Muscle layer of colon (tissue), 2 donors: ENCODE measurements around the gene CPLANE1.
"Not testable (repeated sequence)": the region's sequence is repeated elsewhere in the genome, so short reads cannot be mapped to it uniquely, and the experiment has no call there.

Experiments
- H3K27ac ChIP-seq: one replicate; pipeline ENCODE4 v1.7.0; 2013; ENCODE audit warnings: low read depth, mild to moderate bottlenecking, low read length, moderate library complexity
- H3K27me3 ChIP-seq, 2 donors: one replicate each; pipeline ENCODE4 v1.7.0; 2013; ENCODE audit warnings: low read length in 2 of 2, mild to moderate bottlenecking in 2 of 2; ENCODE audit not compliant: insufficient read depth in 2 of 2, control insufficient read depth in 1 of 2
- H3K36me3 ChIP-seq: one replicate; pipeline ENCODE4 v1.7.0; 2013; ENCODE audit warnings: mild to moderate bottlenecking, low read length; ENCODE audit not compliant: insufficient read depth
- H3K4me1 ChIP-seq: one replicate; pipeline ENCODE4 v1.7.0; 2013; ENCODE audit warnings: mild to moderate bottlenecking, low read length; ENCODE audit not compliant: insufficient read depth
- H3K4me3 ChIP-seq, 2 donors: one replicate each; pipeline ENCODE4 v1.7.0; 2013; ENCODE audit warnings: low read length in 2 of 2, low read depth in 1 of 2, mild to moderate bottlenecking in 1 of 2, moderate library complexity in 1 of 2
- H3K9ac ChIP-seq: one replicate; pipeline ENCODE4 v1.7.0; 2013; ENCODE audit warnings: low read length
- H3K9me3 ChIP-seq: one replicate; pipeline ENCODE4 v1.7.0; 2013; ENCODE audit warnings: mild to moderate bottlenecking, low read length
- donor health status: abdominal sarcoma.
- donor health status: Adenocarcinoma of cecum.

Gene CPLANE1

DNA sequence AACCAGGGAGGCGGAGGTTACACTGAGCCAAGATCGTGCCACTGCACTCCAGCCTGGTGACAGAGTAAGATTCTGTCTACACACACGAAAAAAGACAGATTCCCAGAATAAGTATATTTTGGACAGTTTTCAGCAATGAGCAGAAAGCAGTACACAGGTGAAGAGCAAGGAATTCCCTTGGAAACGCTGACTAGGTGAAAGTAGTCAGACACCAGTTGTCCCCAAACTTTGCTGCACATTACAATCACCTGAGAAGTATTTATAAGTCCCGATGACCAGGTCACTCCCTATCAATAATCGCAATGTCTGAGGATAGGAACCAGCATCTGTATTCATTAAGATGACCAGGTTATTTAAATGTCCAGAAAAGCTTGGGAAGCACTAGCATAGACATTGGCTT lies 78.3 kb downstream of the CPLANE1 start:
- H3K36me3 ChIP-seq = peaks cover 71% of the 10 kb centered on the region
- no peaks in the 10 kb centered on the region for H3K9me3 ChIP-seq
- no peaks in the 10 kb centered on the region for H3K4me1 ChIP-seq
- no peak overlapping the region for H3K4me3 ChIP-seq
- H3K27me3 ChIP-seq = no peaks in the 10 kb centered on the region
- no peak overlapping the region for H3K27ac ChIP-seq
- H3K9ac ChIP-seq = no peak overlapping the region

DNA sequence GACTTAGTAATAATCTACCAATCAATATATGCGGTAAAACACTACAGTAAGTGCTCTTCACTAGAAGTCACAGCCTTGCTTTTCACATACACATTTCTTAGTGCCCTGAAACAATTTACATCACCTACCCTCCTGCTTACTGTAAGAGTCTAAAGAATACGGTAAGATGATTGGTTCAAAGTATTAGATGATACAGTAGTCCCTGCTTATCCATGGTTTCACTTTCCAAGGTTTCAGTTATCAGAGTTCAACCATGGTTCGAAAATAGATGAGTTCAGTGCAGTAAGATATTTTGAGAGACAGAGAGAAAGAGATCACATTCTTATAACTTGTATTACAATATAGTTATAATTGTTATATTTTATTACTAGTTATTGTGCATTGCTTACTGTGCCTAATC lies 83.0 kb downstream of the CPLANE1 start:
- Histone ChIP-seq H3K36me3 (peaks cover 40% of the 10 kb centered on the region), H3K27me3 (no peaks in the 10 kb centered on the region), H3K9ac (no peak overlapping the region), H3K27ac (no peak overlapping the region), H3K9me3 (no peaks in the 10 kb centered on the region), H3K4me1 (no peaks in the 10 kb centered on the region), H3K4me3 (no peak overlapping the region)

DNA sequence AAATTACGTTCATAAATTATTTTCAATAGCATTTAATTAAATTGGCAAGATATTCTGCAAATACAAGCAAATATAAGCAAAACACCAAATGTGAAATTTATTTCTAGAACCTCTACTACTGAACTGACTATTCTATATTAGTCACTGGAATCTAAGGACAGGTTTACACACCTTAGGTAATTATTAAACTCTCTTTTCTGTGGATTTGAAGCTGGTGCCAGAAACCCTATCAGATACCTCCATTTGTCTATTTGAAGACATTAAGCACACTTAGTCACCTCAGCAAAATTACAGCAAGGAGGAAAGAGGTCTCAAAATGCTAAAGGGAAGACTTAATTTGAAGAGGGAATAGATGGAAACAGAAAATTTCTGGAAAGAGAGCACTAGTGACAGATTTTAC lies 83.4 kb downstream of the CPLANE1 start:
- no peak overlapping the region for H3K9ac ChIP-seq
- no peaks in the 10 kb centered on the region for H3K9me3 ChIP-seq
- H3K27me3 ChIP-seq = no peaks in the 10 kb centered on the region
- H3K4me3 ChIP-seq = no peak overlapping the region
- H3K4me1 ChIP-seq = no peaks in the 10 kb centered on the region
- peaks cover 36% of the 10 kb centered on the region for H3K36me3 ChIP-seq
- H3K27ac ChIP-seq = no peak overlapping the region

DNA sequence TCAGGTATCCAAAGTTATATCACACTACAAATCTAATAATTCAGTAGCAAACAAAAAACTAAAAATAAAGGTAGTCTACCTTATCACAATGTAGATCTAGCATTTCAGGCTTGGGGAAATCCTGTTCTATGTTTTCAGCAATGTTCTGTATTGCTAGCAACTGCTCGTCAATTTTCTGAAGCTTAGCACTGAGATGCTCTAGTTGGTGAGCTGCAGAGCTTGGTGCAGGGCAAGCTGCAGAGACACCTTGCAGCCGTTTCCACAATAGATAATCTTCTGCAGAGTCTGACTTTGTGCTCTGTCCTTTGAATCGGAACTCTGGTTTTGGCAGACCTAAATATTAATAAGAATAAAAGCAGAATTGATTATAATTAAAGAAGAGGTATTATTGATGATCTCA lies 95.5 kb downstream of the CPLANE1 start:
- Histone ChIP-seq H3K9me3 (no peaks in the 10 kb centered on the region), H3K27me3 (no peaks in the 10 kb centered on the region), H3K36me3 (peaks cover 48% of the 10 kb centered on the region), H3K27ac (no peak overlapping the region), H3K9ac (no peak overlapping the region), H3K4me3 (no peak overlapping the region), H3K4me1 (no peaks in the 10 kb centered on the region)

DNA sequence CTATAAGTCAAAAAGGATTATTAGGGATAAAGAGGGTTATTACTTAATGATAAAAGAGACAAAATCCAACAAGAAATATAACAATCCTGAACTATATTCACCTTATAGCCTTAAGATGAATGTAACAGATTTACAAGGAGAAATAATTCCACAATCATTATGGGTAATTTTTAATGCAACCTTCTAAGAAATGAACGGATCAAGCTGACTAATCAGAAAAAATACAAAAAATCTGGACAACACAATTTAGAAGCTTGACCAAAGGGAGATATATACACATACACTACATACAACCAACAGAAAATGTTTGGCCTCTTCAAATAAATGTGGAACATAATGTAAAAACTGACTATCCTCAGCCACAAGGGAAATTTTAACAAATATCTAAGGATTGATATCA lies 102.3 kb downstream of the CPLANE1 start:
- no peak overlapping the region for H3K4me3 ChIP-seq
- H3K27me3 ChIP-seq = no peaks in the 10 kb centered on the region
- H3K4me1 ChIP-seq = no peaks in the 10 kb centered on the region
- H3K36me3 ChIP-seq = peaks cover 15% of the 10 kb centered on the region
- no peak overlapping the region for H3K9ac ChIP-seq
- H3K27ac ChIP-seq = no peak overlapping the region
- H3K9me3 ChIP-seq = no peaks in the 10 kb centered on the region

DNA sequence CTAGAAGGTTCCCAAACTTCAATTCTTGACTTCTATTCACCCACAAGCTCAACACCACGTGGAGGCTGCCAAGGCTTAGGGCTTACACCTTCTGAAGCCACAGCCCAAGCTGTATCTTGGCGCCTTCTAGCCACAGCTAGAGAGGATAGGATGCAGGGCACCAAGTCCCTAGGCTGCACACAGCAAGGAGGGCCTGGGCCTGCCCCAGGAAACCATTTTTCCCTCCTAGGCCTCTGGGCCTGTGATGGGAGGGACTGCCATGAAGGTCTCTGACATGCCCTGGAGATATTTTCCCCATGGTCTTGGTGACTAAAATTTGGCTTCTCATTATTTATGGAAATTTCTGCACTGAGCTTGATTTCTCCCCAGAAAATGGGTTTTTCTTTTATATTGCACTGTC lies 112.5 kb downstream of the CPLANE1 start:
- Histone ChIP-seq H3K9me3 (no peaks in the 10 kb centered on the region), H3K27ac (no peak overlapping the region), H3K9ac (no peak overlapping the region), H3K36me3 (peaks cover 32% of the 10 kb centered on the region), H3K4me1 (no peaks in the 10 kb centered on the region), H3K27me3 (no peaks in the 10 kb centered on the region), H3K4me3 (no peak overlapping the region)

DNA sequence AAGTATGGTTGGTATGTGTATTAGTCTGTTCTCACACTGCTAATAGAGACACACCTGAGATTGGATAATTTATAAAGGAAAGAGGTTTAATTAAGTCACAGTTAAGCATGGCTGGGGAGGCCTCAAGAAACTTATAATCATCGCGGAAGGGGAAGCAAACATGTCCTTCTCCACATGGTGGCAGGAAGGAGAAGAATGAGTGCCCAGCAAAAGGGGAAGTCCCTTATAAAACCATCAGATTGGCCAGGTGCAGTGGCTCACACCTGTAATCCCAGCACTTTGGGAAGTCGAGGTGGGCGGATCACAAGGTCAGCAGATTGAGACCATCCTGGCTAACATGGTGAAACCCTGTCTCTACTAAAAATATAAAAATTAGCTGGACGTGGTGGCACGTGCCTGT lies 113.9 kb downstream of the CPLANE1 start:
- not testable (repeated sequence) for H3K4me3 ChIP-seq, H3K27me3 ChIP-seq, H3K4me1 ChIP-seq, H3K27ac ChIP-seq, H3K9ac ChIP-seq, H3K9me3 ChIP-seq
- H3K36me3 ChIP-seq = peaks cover 21% of the 10 kb centered on the region

DNA sequence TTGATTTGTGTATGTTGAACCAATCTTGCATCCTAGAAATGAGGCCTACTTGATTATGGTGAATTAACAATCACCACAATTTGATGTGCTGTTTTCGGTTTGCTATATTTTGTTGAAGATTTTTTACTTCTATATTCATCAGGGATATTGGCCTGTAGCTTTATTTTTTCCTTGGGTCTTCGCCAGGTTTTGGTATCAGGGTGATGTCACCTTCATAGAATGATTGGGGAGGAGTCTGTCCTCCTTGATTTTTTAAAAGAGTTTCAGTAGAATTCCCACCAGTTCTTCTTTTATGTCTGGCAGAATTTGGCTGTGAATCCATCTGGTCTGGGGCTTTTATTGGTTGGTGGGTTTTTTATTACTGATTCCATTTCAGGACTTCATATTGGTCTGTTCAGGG lies 115.2 kb downstream of the CPLANE1 start:
- Histone ChIP-seq H3K36me3 (peaks cover 21% of the 10 kb centered on the region), H3K4me1 (no peaks in the 10 kb centered on the region), H3K4me3 (no peak overlapping the region), H3K9ac (no peak overlapping the region), H3K9me3 (no peaks in the 10 kb centered on the region), H3K27me3 (no peaks in the 10 kb centered on the region), H3K27ac (no peak overlapping the region)

DNA sequence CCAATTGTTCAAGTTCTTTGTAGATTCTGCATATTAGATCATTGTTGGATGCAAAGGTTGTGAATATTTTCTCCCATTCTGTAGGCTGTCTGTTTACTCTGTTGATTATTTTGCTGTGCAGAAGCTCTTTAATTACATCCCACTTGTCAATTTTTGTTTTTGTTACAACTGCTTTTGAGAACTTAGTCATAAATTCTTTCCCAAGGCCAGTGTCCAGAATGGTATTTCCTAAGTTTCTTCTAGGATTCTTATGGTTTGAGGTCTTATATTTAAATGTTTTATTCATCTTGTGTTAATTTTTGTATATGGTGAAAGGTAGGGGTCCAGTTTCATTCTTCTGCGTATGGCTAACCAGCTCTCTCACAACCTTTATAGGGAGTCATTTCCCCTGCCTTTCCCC lies 116.5 kb downstream of the CPLANE1 start:
- Histone ChIP-seq H3K4me3 (no peak overlapping the region), H3K27ac (no peak overlapping the region), H3K9ac (no peak overlapping the region), H3K27me3 (no peaks in the 10 kb centered on the region), H3K36me3 (peaks cover 21% of the 10 kb centered on the region), H3K4me1 (no peaks in the 10 kb centered on the region), H3K9me3 (no peaks in the 10 kb centered on the region)

DNA sequence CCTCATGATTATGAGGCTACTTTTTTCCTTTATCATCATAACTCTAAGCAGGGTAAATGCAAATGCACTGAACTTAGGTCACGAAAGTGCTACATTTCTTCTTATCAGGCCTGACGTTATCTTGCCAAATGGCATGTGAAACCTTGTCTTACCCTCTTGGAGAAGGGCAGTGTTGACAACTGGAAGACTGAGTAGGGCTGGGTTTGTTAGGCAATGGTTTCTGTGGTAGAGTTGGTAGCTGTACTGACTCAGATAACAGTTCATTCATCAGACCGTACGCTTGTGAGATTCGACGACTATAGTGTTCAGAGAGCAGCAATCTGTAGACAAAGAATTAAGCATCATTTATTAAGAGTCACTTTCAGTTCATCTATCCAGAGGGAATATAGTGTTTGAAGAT lies 127.7 kb downstream of the CPLANE1 start:
- Histone ChIP-seq H3K27ac (no peak overlapping the region), H3K4me1 (no peaks in the 10 kb centered on the region), H3K36me3 (peaks cover 9% of the 10 kb centered on the region), H3K4me3 (no peak overlapping the region), H3K9me3 (no peaks in the 10 kb centered on the region), H3K27me3 (no peaks in the 10 kb centered on the region), H3K9ac (no peak overlapping the region)

DNA sequence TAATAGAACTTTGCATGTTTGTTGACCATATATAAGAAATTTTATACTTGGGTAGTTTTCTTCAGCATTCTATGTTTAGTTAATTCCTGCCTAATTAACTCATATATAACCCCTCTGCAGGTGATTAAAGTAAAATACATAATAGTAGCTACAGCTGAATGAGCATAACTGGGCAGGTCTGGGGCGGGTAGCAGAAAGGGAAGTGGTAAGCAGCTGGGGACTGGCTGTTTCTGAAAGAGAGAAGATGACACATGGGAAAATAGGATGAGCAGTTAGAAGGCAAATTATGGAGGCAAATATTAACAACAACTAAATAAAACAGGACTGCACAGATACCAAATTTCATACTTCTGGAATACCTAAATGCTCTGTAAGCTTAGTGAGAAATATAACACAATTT lies 128.1 kb downstream of the CPLANE1 start:
- Histone ChIP-seq H3K36me3 (peaks cover 9% of the 10 kb centered on the region), H3K9me3 (no peaks in the 10 kb centered on the region), H3K4me1 (no peaks in the 10 kb centered on the region), H3K27me3 (no peaks in the 10 kb centered on the region), H3K27ac (no peak overlapping the region), H3K9ac (no peak overlapping the region), H3K4me3 (no peak overlapping the region)

DNA sequence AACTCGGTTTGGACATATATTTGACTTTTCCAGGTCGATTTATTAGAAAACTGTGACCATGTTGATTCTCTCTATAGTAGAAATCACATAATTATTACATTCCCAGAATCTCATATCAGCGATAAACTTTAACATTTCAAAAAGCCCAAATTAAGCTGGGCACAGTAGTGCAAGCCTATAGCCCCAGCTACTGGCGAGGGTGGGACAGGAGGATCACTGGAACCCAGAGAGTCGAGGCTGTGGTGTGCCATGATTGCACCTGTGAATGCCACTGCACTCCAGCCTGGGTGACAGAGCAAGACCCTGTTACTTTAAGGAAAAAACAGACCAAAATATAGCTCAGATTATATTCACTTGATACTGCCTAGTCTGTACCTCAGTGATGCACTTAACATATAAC lies 128.9 kb downstream of the CPLANE1 start:
- H3K27ac ChIP-seq = no peak overlapping the region
- no peak overlapping the region for H3K4me3 ChIP-seq
- no peaks in the 10 kb centered on the region for H3K4me1 ChIP-seq
- peaks cover 10% of the 10 kb centered on the region for H3K36me3 ChIP-seq
- no peaks in the 10 kb centered on the region for H3K27me3 ChIP-seq
- no peaks in the 10 kb centered on the region for H3K9me3 ChIP-seq
- H3K9ac ChIP-seq = no peak overlapping the region
